ENCODE data around the gene ERC2. TPM values are rescaled to one million over a fixed set of nuclear protein-coding genes. Genes with fewer than 3 reads are reported as not detected.

ERC2 gene
- total RNA-seq, 1 donor from 2014 or later, result 7.4 TPM

DNA sequence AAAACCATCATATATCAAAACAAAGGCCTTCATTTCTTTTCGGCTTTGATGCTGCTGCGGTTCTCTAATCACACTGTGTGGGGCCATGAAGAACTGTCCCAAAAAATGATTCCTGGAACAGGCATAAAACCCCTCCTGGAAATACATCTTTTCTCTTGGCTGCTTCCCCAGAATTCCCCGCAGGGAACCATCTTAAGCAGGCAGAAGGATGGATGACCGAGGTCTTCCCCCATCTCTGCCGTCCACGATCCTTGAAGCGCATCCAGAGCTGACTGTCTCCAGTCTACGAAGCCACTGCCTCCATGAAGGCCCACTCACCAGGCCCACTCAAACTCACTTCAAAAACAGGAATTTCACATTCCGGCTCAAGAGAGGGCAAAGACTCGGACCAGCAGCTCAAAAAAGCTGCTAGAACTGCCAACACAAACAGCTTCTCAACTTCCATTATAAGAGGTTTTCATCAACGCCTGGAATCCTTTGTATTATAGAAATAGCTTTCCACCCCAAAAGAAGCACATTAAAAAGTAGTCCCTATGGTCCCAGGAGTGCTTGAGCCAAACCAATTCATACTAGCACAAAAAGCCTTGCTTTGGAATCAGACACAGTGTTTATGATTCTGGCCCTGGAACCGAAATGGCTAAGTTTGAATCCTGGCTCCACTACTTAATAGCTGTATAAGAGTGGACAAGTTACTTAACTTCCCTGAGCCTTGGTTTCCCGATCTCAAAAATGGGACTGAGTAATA is 493.7 kb downstream of the ERC2 start:
- H3K9ac ChIP-seq (ENCODE audit: low read length), result no peak overlapping the region

DNA sequence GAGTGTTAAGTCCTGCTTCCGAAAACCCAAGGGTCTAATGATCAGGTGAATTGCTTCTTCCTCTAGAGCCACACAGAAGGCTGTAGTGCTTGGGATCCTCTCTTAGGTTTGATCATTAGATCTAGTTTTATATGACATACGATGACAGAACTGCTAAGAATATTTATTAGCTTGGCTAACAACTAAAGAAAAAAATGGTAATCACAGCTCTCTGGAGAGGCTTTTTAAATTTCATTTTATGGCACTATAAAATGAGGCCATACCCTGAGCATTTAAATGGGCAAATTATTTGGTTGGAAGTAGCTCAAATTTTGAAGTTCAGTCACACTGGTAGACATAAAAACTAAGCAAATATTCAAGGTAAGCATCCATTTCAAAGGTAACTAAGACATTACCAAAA is 498.6 kb downstream of the ERC2 start:
- TF ChIP-seq, protein P1, sequence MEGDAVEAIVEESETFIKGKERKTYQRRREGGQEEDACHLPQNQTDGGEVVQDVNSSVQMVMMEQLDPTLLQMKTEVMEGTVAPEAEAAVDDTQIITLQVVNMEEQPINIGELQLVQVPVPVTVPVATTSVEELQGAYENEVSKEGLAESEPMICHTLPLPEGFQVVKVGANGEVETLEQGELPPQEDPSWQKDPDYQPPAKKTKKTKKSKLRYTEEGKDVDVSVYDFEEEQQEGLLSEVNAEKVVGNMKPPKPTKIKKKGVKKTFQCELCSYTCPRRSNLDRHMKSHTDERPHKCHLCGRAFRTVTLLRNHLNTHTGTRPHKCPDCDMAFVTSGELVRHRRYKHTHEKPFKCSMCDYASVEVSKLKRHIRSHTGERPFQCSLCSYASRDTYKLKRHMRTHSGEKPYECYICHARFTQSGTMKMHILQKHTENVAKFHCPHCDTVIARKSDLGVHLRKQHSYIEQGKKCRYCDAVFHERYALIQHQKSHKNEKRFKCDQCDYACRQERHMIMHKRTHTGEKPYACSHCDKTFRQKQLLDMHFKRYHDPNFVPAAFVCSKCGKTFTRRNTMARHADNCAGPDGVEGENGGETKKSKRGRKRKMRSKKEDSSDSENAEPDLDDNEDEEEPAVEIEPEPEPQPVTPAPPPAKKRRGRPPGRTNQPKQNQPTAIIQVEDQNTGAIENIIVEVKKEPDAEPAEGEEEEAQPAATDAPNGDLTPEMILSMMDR (IDR thresholded peaks at IDR 0.05; ENCODE audit: insufficient read depth, low read depth, low read length), result no peak
- no peak for TF ChIP-seq EZH2 (IDR thresholded peaks at IDR 0.05; ENCODE audit: insufficient read depth, low read length)
- H4K20me1 ChIP-seq (ENCODE audit: insufficient read depth, low read length), result no peaks in the 10 kb centered on the region
- Mint-ChIP-seq H3K4me3 (ENCODE audit: unreplicated experiment) (no peak overlapping the region), H3K9me3 (ENCODE audit: unreplicated experiment) (no peaks in the 10 kb centered on the region), H3K27me3 (ENCODE audit: low read depth, unreplicated experiment) (no peaks in the 10 kb centered on the region), H3K36me3 (ENCODE audit: low read depth, unreplicated experiment) (no peaks in the 10 kb centered on the region), H3K4me1 (ENCODE audit: low read depth, unreplicated experiment) (peaks cover 13% of the 10 kb centered on the region), H3K27ac (ENCODE audit: unreplicated experiment) (no peak overlapping the region)
- no peak overlapping the region for H3K4me2 ChIP-seq (ENCODE audit: low read length)
- H3K4me3 ChIP-seq (ENCODE audit: insufficient read depth, low read depth, low read length), result no peak overlapping the region
- no peaks in the 10 kb centered on the region for H3K79me2 ChIP-seq (ENCODE audit: insufficient read depth, low read length)
- no peak overlapping the region for H3K9ac ChIP-seq (ENCODE audit: low read length)
- no peak overlapping the region for H3K27ac ChIP-seq (ENCODE audit: low read depth, low read length)
- peaks cover 10% of the 10 kb centered on the region for H3K4me1 ChIP-seq (ENCODE audit: insufficient read depth, low read length)
- H3K9me3 ChIP-seq (ENCODE audit: insufficient read depth, low read depth, low read length), result no peaks in the 10 kb centered on the region
- no peak overlapping the region for H2AFZ ChIP-seq (ENCODE audit: low read depth, low read length)
- FAIRE-seq (no peak), DNase-seq (ENCODE audit: low read depth) (no peak)
- no peaks in the 10 kb centered on the region for H3K27me3 ChIP-seq (ENCODE audit: insufficient read depth, low read length)
- H3K36me3 ChIP-seq (ENCODE audit: insufficient read depth, low read length), result no peaks in the 10 kb centered on the region

More for the DNA sequence above, 493.7 kb downstream of the ERC2 start:
- Histone ChIP-seq H3K4me3 (ENCODE audit: insufficient read depth, low read depth, low read length) (no peak overlapping the region), H3K4me2 (ENCODE audit: low read length) (no peak overlapping the region), H2AFZ (ENCODE audit: low read depth, low read length) (no peak overlapping the region), H3K27ac (ENCODE audit: low read depth, low read length) (no peak overlapping the region), H3K4me1 (ENCODE audit: insufficient read depth, low read length) (no peaks in the 10 kb centered on the region), H3K79me2 (ENCODE audit: insufficient read depth, low read length) (no peaks in the 10 kb centered on the region), H4K20me1 (ENCODE audit: insufficient read depth, low read length) (no peaks in the 10 kb centered on the region), H3K36me3 (ENCODE audit: insufficient read depth, low read length) (no peaks in the 10 kb centered on the region), H3K9me3 (ENCODE audit: insufficient read depth, low read depth, low read length) (no peaks in the 10 kb centered on the region), H3K27me3 (ENCODE audit: insufficient read depth, low read length) (no peaks in the 10 kb centered on the region)
- Mint-ChIP-seq H3K27ac (ENCODE audit: unreplicated experiment) (no peak overlapping the region), H3K36me3 (ENCODE audit: low read depth, unreplicated experiment) (no peaks in the 10 kb centered on the region), H3K9me3 (ENCODE audit: unreplicated experiment) (no peaks in the 10 kb centered on the region), H3K4me3 (ENCODE audit: unreplicated experiment) (no peak overlapping the region), H3K4me1 (ENCODE audit: low read depth, unreplicated experiment) (peaks cover 8% of the 10 kb centered on the region), H3K27me3 (ENCODE audit: low read depth, unreplicated experiment) (no peaks in the 10 kb centered on the region)
- FAIRE-seq (no peak), DNase-seq (ENCODE audit: low read depth) (no peak)
- TF ChIP-seq, protein P1 (IDR thresholded peaks at IDR 0.05; ENCODE audit: insufficient read depth, low read depth, low read length), result no peak
- TF ChIP-seq EZH2 (IDR thresholded peaks at IDR 0.05; ENCODE audit: insufficient read depth, low read length), result no peak

- no peaks in the 10 kb centered on the region for H4K20me1 ChIP-seq (ENCODE audit: insufficient read depth, low read length)
- no peaks in the 10 kb centered on the region for H3K79me2 ChIP-seq (ENCODE audit: insufficient read depth, low read length)
- Mint-ChIP-seq H3K4me3 (ENCODE audit: unreplicated experiment) (no peak overlapping the region), H3K27me3 (ENCODE audit: low read depth, unreplicated experiment) (no peaks in the 10 kb centered on the region), H3K9me3 (ENCODE audit: unreplicated experiment) (no peaks in the 10 kb centered on the region), H3K27ac (ENCODE audit: unreplicated experiment) (no peak overlapping the region), H3K4me1 (ENCODE audit: low read depth, unreplicated experiment) (peaks cover 13% of the 10 kb centered on the region), H3K36me3 (ENCODE audit: low read depth, unreplicated experiment) (no peaks in the 10 kb centered on the region)
- no peaks in the 10 kb centered on the region for H3K9me3 ChIP-seq (ENCODE audit: insufficient read depth, low read depth, low read length)
- no peaks in the 10 kb centered on the region for H3K27me3 ChIP-seq (ENCODE audit: insufficient read depth, low read length)
- TF ChIP-seq, protein P1 (IDR thresholded peaks at IDR 0.05; ENCODE audit: insufficient read depth, low read depth, low read length), result no peak
- no peak for TF ChIP-seq EZH2 (IDR thresholded peaks at IDR 0.05; ENCODE audit: insufficient read depth, low read length)
- H3K9ac ChIP-seq (ENCODE audit: low read length), result peak overlapping the region; percentile 37
- H2AFZ ChIP-seq (ENCODE audit: low read depth, low read length), result no peak overlapping the region
- DNase-seq (ENCODE audit: low read depth) (peak; percentile 96), FAIRE-seq (no peak)
- peak overlapping the region; percentile 43 for H3K27ac ChIP-seq (ENCODE audit: low read depth, low read length)
- H3K36me3 ChIP-seq (ENCODE audit: insufficient read depth, low read length), result no peaks in the 10 kb centered on the region
- H3K4me2 ChIP-seq (ENCODE audit: low read length), result peak overlapping the region; percentile 33
- no peak overlapping the region for H3K4me3 ChIP-seq (ENCODE audit: insufficient read depth, low read depth, low read length)
- peaks cover 10% of the 10 kb centered on the region for H3K4me1 ChIP-seq (ENCODE audit: insufficient read depth, low read length)
These were observed 499.9 kb downstream of the ERC2 start for GRCh38 chr3:55968331-55968730.

Measured in astrocyte (in vitro differentiated cells and primary cell).